Adrenal gland (tissue), 5 donors: ENCODE measurements around the gene FCAR.
"Not testable (repeated sequence)": the region's sequence is repeated elsewhere in the genome, so short reads cannot be mapped to it uniquely, and the experiment has no call there.

Experiments
- CTCF ChIP-seq, 6 experiments: fragments of 450-650 bp in 4 of 6; fragments of 200-600 bp in 2 of 6; sonication (generic) in 1 of 6; IDR thresholded peaks; 1 replicate in 5 of 6; 2 replicates in 1 of 6; pipeline versions ENCODE4 v1.5.1 to v1.8.0; 2016 to 2021; ENCODE audit warnings: antibody characterized with exemption in 6 of 6, mild to moderate bottlenecking in 2 of 6, moderate library complexity in 1 of 6
- POLR2A ChIP-seq, 2 donors: fragments of 450-650 bp; IDR thresholded peaks; one replicate each; pipeline ENCODE4 v1.6.1; 2017; ENCODE audit warnings: antibody characterized with exemption in 2 of 2, mild to moderate bottlenecking in 2 of 2, moderate library complexity in 1 of 2
- donor health status: DM: no; HTN: no; CAD: no.

GRCh38 chr19:54904261-54904660, 30.2 kb downstream of the FCAR start:
- not testable (repeated sequence) for TF ChIP-seq CTCF, POLR2A (IDR thresholded peaks at IDR 0.05)
